GM21360 (cell line): ENCODE measurements around the gene SF3B5.
"Not testable (repeated sequence)": the region's sequence is repeated elsewhere in the genome, so short reads cannot be mapped to it uniquely, and the experiment has no call there.

Experiments used
- ATAC-seq: cut with Tn5 transposase; IDR thresholded peaks from one replicate; pipeline ENCODE4 v1.9.1; 2021; ENCODE audit warnings: mild to moderate bottlenecking, moderate library complexity; ENCODE audit not compliant: unreplicated experiment

The SF3B5 gene

GRCh38 chr6:144095134-144096002 is at the start of gene SF3B5:
Gene SF3B5 (minus strand): TSS chr6:144095573. CDS start chr6:144095497, 76 bp downstream.
- ATAC-seq = peak; percentile 91

DNA sequence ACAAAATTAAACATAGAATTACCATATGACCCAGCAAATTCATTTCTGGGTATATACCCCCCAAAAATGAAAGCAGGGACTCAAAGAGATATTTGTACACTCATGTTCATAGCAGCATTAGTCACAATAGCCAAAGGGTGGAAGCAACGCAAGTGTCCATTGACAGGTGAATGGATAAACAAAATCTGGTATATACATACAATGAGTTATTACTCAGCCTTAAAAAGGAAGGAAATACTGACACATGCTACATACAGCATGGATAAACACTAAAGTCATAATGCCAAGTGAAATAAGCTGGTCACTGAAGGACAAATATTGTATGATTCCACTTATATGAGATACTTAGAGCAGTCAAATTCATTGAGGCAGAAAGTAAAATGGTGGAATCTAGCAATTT is 49.6 kb upstream of the SF3B5 start:
- no peak for ATAC-seq

GRCh38 chr6:144143878-144144277 is 48.5 kb upstream of the SF3B5 start:
- ATAC-seq = no peak

GRCh38 chr6:144143106-144143505 is 47.7 kb upstream of the SF3B5 start:
- ATAC-seq = no peak

DNA sequence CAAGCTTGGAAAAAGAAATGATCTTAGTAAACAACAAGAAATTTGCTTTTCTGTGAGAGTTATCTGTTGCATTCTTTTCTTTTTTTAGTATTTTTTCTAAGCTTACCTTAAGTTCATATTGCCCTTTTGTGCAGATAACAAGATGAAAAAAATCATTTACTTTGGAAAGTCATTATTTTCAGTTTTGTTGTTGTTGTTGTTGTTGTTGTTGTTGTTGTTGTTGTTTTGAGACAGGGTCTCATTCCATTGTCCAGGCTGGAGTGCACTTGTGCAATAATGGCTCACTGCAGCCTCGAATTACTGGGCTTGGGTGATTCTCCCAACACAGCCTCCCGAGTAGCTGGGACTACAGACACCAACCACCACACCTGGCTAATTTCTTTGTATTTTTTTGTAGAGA is 46.1 kb upstream of the SF3B5 start:
- no peak for ATAC-seq

DNA sequence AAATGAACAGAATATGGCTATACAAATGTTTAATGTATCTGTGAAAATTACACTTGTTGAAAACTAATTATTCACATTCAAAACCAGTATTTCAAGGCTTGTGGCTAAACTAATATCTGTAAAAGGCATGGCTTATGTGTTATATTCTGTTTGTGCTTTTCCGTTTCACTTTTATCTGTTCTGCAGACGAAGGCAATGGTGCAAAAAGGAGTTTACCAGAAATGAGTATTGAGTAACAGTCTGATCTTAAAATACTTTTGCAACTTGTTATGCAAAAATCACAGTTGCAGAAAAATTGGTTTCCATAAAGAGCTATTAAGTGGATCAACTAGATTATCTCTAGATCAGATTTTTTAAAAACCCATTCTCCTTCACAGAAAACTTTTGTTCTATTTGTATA is 45.5 kb upstream of the SF3B5 start:
- peak; percentile 72 for ATAC-seq

DNA sequence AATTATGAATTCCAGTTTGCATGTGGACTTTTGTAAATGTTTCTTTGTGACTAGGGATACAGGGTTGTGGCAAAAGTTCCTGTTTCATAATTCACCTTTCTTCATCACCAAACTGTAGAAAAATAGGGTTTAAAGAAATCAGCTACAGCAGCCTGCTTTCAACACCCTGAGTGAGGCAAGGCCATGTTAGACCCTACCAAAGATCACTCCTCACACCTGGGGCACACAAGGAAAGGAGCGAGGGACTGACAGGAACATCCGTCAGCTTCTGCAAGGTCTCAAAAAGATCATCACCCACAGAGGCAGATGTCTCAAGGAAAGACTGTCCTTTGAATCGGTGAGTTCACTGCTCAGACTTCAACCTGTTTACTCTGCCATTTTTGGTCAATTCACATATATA is 44.4 kb upstream of the SF3B5 start:
- no peak for ATAC-seq

GRCh38 chr6:144138542-144138941 is 43.2 kb upstream of the SF3B5 start:
- no peak for ATAC-seq

DNA sequence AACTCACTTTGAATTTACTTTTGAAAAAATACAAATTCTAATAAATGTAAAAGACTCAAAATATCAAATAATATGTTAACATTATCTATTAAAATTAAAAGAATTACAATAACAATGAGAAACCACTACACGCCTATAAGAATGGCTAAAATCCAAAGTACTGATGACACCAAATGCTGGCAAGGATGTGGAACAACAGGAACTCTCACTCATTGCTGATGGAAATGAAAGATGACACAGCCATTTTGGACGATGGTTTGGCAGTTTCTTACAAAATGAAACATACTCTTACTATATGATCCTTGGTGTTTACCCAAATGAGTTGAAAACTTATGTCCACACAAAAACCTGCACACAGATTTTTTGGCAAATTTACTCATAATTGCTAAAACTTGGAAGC is 39.4 kb upstream of the SF3B5 start:
- ATAC-seq = no peak

DNA sequence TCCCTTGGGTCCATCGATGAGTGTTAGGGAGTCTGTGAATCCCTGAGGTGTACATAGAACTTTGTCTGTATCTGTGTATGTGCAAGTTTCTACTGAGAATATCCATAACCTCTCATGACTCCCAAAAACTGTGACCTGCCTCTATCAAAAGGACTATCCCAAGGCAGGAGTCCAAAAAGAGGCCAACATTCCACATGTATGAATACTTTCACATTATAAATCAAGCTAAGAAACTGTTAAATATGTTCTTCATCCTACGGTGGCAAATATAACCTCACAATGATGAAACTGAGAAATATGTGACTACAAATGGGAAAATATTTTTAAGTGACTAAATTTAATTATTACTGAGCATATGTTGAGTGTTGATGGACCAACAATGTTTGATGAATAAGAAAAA is 38.8 kb upstream of the SF3B5 start:
- no peak for ATAC-seq

DNA sequence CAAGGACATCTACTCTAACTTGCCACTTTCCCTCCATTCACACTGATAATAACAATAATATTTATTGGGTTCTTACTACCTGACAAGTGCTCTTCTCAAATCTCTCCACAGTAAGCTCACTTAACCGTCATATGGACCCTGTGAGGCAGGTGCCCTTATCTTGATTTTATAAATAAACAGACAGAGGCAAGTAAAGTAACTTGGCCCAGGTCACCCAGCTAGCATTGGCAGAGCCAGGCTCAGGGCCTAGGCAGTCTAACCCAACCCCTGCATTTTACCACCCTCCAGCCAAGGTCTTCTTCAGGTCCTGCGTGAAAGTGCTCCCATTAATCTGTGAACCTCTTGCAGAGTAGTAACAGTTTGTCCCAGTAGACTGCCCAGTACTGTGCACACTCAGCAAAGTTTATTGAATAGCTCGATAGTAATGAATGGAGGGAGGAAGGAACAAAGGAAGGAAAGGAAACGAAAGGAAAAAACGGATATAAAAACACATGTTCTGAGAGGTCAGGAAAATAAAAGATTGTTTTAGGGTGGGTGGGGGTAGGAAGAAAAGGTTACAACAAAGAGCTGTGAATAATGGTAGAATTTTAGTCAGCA is 38.0 kb upstream of the SF3B5 start:
- ATAC-seq = no peak

DNA sequence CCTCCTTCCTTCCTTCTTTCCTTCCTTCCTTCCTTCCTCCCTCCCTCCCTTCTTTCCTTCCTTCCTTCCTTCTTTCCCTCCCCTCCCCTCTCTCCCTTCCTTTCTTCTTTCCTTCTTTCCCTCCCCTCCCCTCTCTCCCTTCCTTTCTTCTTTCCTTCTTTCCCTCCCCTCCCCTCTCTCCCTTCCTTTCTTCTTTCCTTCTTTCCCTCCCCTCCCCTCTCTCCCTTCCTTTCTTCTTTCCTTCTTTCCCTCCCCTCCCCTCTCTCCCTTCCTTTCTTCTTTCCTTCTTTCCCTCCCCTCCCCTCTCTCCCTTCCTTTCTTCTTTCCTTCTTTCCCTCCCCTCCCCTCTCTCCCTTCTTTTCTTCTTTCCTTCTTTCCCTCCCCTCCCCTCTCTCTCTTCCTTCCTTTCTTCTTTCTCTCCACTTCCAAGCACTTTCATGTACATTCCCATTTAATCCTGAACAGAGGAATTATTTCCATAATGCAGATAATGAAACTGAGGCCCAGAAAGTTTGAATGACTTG is 36.9 kb upstream of the SF3B5 start:
- ATAC-seq = not testable (repeated sequence)

DNA sequence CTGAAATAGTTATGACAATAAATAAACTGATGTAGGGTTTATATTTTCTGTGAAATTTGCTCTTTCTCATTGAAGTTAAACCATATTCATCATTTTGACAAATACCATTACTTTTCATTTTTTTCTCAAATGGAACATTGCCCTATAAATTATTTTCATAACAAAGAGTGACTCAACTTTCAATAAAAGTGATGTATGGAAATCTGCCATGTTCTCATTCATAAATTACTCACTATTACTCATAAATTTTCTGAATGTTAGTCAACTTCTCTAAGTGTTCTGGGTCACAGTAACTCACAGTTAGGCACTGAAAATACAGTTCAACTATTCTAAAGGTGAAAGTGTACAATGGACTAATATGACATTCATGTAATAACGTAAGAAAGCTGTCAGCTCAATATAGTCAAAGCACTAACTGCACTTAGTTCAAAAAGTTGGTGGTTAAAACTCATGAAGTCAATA is 35.9 kb upstream of the SF3B5 start:
- no peak for ATAC-seq

- no peak for ATAC-seq
Observed at GRCh38 chr6:144129469-144129868, 34.1 kb upstream of the SF3B5 start.

DNA sequence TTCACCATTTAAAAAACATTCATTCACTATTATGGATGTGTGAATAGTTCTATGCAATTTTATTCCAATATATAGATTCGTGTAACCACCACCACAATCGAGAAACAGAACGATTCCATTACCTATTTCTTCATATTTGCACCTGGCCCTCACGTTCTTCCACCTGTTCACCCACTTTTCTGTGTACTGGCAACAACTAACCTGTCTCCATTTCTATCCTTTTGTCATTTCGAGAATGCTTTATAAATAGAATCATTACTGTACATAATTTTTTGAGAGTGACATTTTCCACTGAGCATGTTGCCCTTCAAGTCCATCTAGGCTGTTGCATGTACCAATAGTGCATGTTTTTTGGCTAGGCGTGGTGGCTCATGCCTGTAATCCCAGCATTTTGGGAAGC is 31.7 kb upstream of the SF3B5 start:
- ATAC-seq = no peak

GRCh38 chr6:144123836-144124235 is 28.5 kb upstream of the SF3B5 start:
- no peak for ATAC-seq

GRCh38 chr6:144123421-144123820 is 28.0 kb upstream of the SF3B5 start:
- no peak for ATAC-seq

- ATAC-seq = no peak
Observed at GRCh38 chr6:144122861-144123260, 27.5 kb upstream of the SF3B5 start.

DNA sequence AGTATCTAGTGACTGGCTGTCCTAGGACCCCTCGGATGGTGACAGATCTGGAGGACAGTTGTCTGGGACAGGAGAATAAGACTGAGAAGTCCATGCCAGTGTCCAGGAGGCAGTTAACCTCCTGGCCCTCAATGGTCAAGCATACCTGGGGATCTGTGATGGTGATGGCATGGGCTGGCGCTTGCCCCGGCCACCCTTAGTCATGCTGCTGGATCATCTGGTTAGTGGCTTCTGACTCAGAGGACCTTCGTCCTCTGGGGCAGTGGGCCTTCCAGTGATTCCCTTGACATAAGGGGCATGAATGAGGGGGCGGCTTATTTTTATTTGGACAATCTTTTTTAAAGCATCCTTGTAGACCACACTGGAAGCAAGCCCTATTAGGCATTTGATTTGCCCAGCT is 24.0 kb upstream of the SF3B5 start:
- no peak for ATAC-seq

DNA sequence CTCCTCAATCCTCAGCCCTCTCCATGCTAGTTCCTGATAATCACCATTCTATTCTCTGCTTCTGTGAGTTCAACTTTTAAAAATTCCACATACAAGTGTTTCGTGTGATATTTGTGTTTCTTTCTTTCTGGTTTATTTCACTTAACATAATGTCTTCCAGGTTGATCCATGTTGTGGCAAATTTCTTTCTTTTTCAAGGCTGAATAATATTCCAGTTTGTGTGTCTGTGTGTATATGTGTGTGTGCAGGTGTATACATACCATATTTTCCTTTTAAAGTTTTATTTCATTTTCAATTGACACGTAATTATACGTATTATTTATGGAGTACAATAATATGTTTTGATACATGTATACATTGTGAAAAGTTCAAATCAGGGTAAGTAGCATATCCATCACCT is 19.8 kb upstream of the SF3B5 start:
- ATAC-seq = no peak

- ATAC-seq = no peak
Observed at GRCh38 chr6:144113366-144113765, 18.0 kb upstream of the SF3B5 start.

DNA sequence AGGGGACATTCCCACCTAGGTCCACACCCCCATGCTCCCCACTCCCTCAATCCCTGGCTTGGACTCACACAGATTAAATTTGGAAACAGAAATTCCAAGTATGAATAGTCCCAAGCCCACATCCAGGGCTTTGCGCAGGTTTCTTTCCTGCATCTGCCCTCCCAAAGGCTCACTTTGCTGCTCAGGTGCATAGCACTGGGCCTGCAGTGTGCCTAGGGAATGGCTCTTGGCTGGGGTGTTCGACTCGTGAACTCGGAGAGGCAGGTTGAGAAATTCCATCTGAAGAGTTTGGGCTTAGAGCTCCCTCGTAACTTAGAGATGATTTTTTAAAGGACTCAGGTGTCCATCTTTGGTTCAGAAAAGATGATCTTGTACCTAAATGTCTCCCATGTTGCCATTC is 14.8 kb upstream of the SF3B5 start:
- ATAC-seq = no peak
